Measurements from ENCODE around the gene UBE2F. TPM values are rescaled to one million over a fixed set of nuclear protein-coding genes. Genes with fewer than 3 reads are reported as not detected.
A peak's percentile ranks its signal among the peaks of the same experiment; 100 is the strongest.

Gene UBE2F
- total RNA-seq = 62.3 and 116 TPM in 2 replicates

GRCh38 chr2:237966565-237967462 lies at the start of gene UBE2F:
Gene UBE2F, plus strand, starts transcription at chr2:237967014. Its CDS starts 6,094 bp downstream, at chr2:237973108.
- DNase-seq (ENCODE audit: low read depth) = peak; percentile 69
- H3K36me3 ChIP-seq (ENCODE audit: control insufficient read depth, insufficient read depth, low read length) = no peaks in the 10 kb centered on the region
- no peaks in the 10 kb centered on the region for H3K27me3 ChIP-seq (ENCODE audit: control insufficient read depth, insufficient read depth, low read length)
- peak within 1 kb of the TSS; percentile 93 for H3K4me3 ChIP-seq (ENCODE audit: low read depth, low read length)
- no peak for TF ChIP-seq CTCF (IDR thresholded peaks at IDR 0.05; ENCODE audit: insufficient read depth, low read length, poor library complexity, severe bottlenecking)

GRCh38 chr2:237917696-237918374 lies 49.0 kb upstream of the UBE2F start:
- no peaks in the 10 kb centered on the region for H3K36me3 ChIP-seq (ENCODE audit: control insufficient read depth, insufficient read depth, low read length)
- no peak for TF ChIP-seq CTCF (IDR thresholded peaks at IDR 0.05; ENCODE audit: insufficient read depth, low read length, poor library complexity, severe bottlenecking)
- no peaks in the 10 kb centered on the region for H3K27me3 ChIP-seq (ENCODE audit: control insufficient read depth, insufficient read depth, low read length)
- H3K4me3 ChIP-seq (ENCODE audit: low read depth, low read length) = no peak overlapping the region
- DNase-seq (ENCODE audit: low read depth) = no peak

GRCh38 chr2:237919593-237919992 lies 47.2 kb upstream of the UBE2F start:
- no peaks in the 10 kb centered on the region for H3K27me3 ChIP-seq (ENCODE audit: control insufficient read depth, insufficient read depth, low read length)
- DNase-seq (ENCODE audit: low read depth) = no peak
- H3K4me3 ChIP-seq (ENCODE audit: low read depth, low read length) = no peak overlapping the region
- TF ChIP-seq CTCF (IDR thresholded peaks at IDR 0.05; ENCODE audit: insufficient read depth, low read length, poor library complexity, severe bottlenecking) = no peak
- H3K36me3 ChIP-seq (ENCODE audit: control insufficient read depth, insufficient read depth, low read length) = no peaks in the 10 kb centered on the region

- no peak for TF ChIP-seq CTCF (IDR thresholded peaks at IDR 0.05; ENCODE audit: insufficient read depth, low read length, poor library complexity, severe bottlenecking)
- Histone ChIP-seq H3K36me3 (ENCODE audit: control insufficient read depth, insufficient read depth, low read length) (no peaks in the 10 kb centered on the region), H3K27me3 (ENCODE audit: control insufficient read depth, insufficient read depth, low read length) (no peaks in the 10 kb centered on the region), H3K4me3 (ENCODE audit: low read depth, low read length) (no peak overlapping the region)
- no peak for DNase-seq (ENCODE audit: low read depth)
These were observed 46.1 kb upstream of the UBE2F start for GRCh38 chr2:237920673-237921072.

- Histone ChIP-seq H3K36me3 (ENCODE audit: control insufficient read depth, insufficient read depth, low read length) (no peaks in the 10 kb centered on the region), H3K27me3 (ENCODE audit: control insufficient read depth, insufficient read depth, low read length) (no peaks in the 10 kb centered on the region), H3K4me3 (ENCODE audit: low read depth, low read length) (no peak overlapping the region)
- TF ChIP-seq CTCF (IDR thresholded peaks at IDR 0.05; ENCODE audit: insufficient read depth, low read length, poor library complexity, severe bottlenecking) = no peak
- DNase-seq (ENCODE audit: low read depth) = no peak
These were observed 44.8 kb upstream of the UBE2F start for GRCh38 chr2:237921967-237922492.
